Loucy (cell line): ENCODE data around the gene APH1B.

Source experiments
- EZH2phosphoT487 ChIP-seq: fragments of 200-600 bp; IDR thresholded peaks from 2 replicates; pipeline ENCODE4 v1.6.1; 2018; ENCODE audit warnings: antibody characterized with exemption, mild to moderate bottlenecking, moderate library complexity, borderline replicate concordance
- TF ChIP-seq, protein P1 (sequence below): fragments of 200-600 bp; sonication (generic); conservative IDR thresholded peaks from 2 replicates; pipeline ENCODE4 v1.5.1; 2014; ENCODE audit warnings: mild to moderate bottlenecking, antibody characterized with exemption, low read length

- TF ChIP-seq EZH2phosphoT487 = no peak
- TF ChIP-seq, protein P1, sequence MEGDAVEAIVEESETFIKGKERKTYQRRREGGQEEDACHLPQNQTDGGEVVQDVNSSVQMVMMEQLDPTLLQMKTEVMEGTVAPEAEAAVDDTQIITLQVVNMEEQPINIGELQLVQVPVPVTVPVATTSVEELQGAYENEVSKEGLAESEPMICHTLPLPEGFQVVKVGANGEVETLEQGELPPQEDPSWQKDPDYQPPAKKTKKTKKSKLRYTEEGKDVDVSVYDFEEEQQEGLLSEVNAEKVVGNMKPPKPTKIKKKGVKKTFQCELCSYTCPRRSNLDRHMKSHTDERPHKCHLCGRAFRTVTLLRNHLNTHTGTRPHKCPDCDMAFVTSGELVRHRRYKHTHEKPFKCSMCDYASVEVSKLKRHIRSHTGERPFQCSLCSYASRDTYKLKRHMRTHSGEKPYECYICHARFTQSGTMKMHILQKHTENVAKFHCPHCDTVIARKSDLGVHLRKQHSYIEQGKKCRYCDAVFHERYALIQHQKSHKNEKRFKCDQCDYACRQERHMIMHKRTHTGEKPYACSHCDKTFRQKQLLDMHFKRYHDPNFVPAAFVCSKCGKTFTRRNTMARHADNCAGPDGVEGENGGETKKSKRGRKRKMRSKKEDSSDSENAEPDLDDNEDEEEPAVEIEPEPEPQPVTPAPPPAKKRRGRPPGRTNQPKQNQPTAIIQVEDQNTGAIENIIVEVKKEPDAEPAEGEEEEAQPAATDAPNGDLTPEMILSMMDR = no peak
Measured at GRCh38 chr15:63340878-63341277, 63.5 kb downstream of the APH1B start.
